H4 (cell line): ENCODE results near the gene MATK. TPM values are rescaled to one million over a fixed set of nuclear protein-coding genes. Genes with fewer than 3 reads are reported as not detected.

ENCODE experiments used
- DNase-seq: peaks from one replicate; pipeline ENCODE4 v3.0.0-alpha.2; 2015; ENCODE audit warnings: low spot score
- total RNA-seq: library from RNA; depleted of rRNA; stranded (reverse); fragments of >200 nt; shearing (Covaris generic); gene quantifications from 2 replicates; pipeline ENCODE4 v1.2.3, GENCODE V29; 2014; rRNA removed

The MATK gene
- total RNA-seq, 1 experiment from 2014 or later, result 0.04 TPM

- no peak for DNase-seq
Measured at GRCh38 chr19:3751236-3751635, 34.9 kb downstream of the MATK start.

- no peak for DNase-seq
Measured at GRCh38 chr19:3750211-3750610, 36.0 kb downstream of the MATK start.

GRCh38 chr19:3748965-3749364 is 37.2 kb downstream of the MATK start:
- no peak for DNase-seq

GRCh38 chr19:3746371-3747056 is 39.7 kb downstream of the MATK start:
- DNase-seq, result no peak

GRCh38 chr19:3745363-3746045 is 40.7 kb downstream of the MATK start:
- DNase-seq, result no peak

- DNase-seq, result no peak
Measured at GRCh38 chr19:3743486-3743885, 42.7 kb downstream of the MATK start.

GRCh38 chr19:3740431-3740830 is 45.8 kb downstream of the MATK start:
- no peak for DNase-seq

GRCh38 chr19:3738477-3739220 is 47.5 kb downstream of the MATK start:
- no peak for DNase-seq

GRCh38 chr19:3737487-3738205 is 48.5 kb downstream of the MATK start:
- no peak for DNase-seq

GRCh38 chr19:3736106-3736724 is 50.0 kb downstream of the MATK start:
- no peak for DNase-seq

GRCh38 chr19:3734310-3734600 is 51.9 kb downstream of the MATK start:
- no peak for DNase-seq

GRCh38 chr19:3733549-3734309 is 52.5 kb downstream of the MATK start:
- DNase-seq, result no peak

- no peak for DNase-seq
Measured at GRCh38 chr19:3732108-3732507, 54.1 kb downstream of the MATK start.

- DNase-seq, result no peak
Measured at GRCh38 chr19:3730457-3730958, 55.7 kb downstream of the MATK start.

Other genes with a start within 250 kb of the MATK start
- gene TEKTIP1, start 247.2 kb downstream of the MATK start, total RNA-seq, result not detected in 2 replicates
- gene MFSD12, start 228.8 kb downstream of the MATK start, total RNA-seq, result 32.1 and 55.1 TPM in 2 replicates
- gene HMG20B, start 213.4 kb downstream of the MATK start, total RNA-seq, result 72.2 and 90.8 TPM in 2 replicates
- not detected in 2 replicates for gene GIPC3, start 200.9 kb downstream of the MATK start, total RNA-seq
- 1.6 TPM in 1 of 2 replicates, not detected in the other for gene TBXA2R, start 179.5 kb downstream of the MATK start, total RNA-seq
- 12.1 and 13.9 TPM in 2 replicates for gene CACTIN, start 159.6 kb downstream of the MATK start, total RNA-seq
- gene PIP5K1C, start 85.9 kb downstream of the MATK start, total RNA-seq, result 5.3 and 6.8 TPM in 2 replicates
- 1.5 TPM in 1 of 2 replicates, not detected in the other for gene TJP3, start 78.0 kb downstream of the MATK start, total RNA-seq
- 11.4 and 15.8 TPM in 2 replicates for gene APBA3, start 24.7 kb downstream of the MATK start, total RNA-seq
- gene MRPL54, start 23.7 kb downstream of the MATK start, total RNA-seq, result 74.4 and 75.7 TPM in 2 replicates
- not detected in 2 replicates for gene RAX2, start 14.2 kb downstream of the MATK start, total RNA-seq
- gene ZFR2, start 82.7 kb upstream of the MATK start, total RNA-seq, result not detected in 2 replicates
- not detected in 2 replicates for gene ATCAY, start 94.3 kb upstream of the MATK start, total RNA-seq
- not detected in 2 replicates for gene NMRK2, start 146.7 kb upstream of the MATK start, total RNA-seq
- 54.5 and 70.3 TPM in 2 replicates for gene DAPK3, start 184.7 kb upstream of the MATK start, total RNA-seq
- 588 and 692 TPM in 2 replicates for gene EEF2, start 199.1 kb upstream of the MATK start, total RNA-seq
- 5.7 and 9.9 TPM in 2 replicates for gene PIAS4, start 221.4 kb upstream of the MATK start, total RNA-seq